ENCODE measurements around the gene MYO18A.

MYO18A gene

GRCh38 chr17:29045734-29046472 is 134.3 kb downstream of the MYO18A start:
- Histone ChIP-seq H3K4me3 (ENCODE audit: low read depth in 1 of 2, low read length in 2 of 2) (no peak overlapping the region), H3K27me3 (ENCODE audit: insufficient read depth, low read length, poor library complexity) (no peaks in the 10 kb centered on the region), H3K9ac (ENCODE audit: low read depth, low read length) (no peak overlapping the region), H2AFZ (ENCODE audit: low read depth, low read length) (no peak overlapping the region), H3K9me3 (ENCODE audit: insufficient read depth, low read length, severe bottlenecking) (no peaks in the 10 kb centered on the region), H3K79me2 (ENCODE audit: insufficient read depth, low read length) (no peaks in the 10 kb centered on the region), H3K4me2 (ENCODE audit: insufficient read depth, low read length) (no peak overlapping the region), H3K27ac (ENCODE audit: low read length) (no peak overlapping the region), H3K36me3 (ENCODE audit: insufficient read depth, low read length) (no peaks in the 10 kb centered on the region), H4K20me1 (ENCODE audit: insufficient read depth, low read length) (no peaks in the 10 kb centered on the region), H3K4me1 (ENCODE audit: insufficient read depth, low read length) (peaks cover 32% of the 10 kb centered on the region)
- DNase-seq (no peak), ATAC-seq (ENCODE audit: insufficient read depth, low read depth) (no peak)
- TF ChIP-seq EZH2 (IDR thresholded peaks at IDR 0.05; ENCODE audit: borderline replicate concordance, low read depth, low read length, severe bottlenecking) = no peak
- TF ChIP-seq, protein P1, sequence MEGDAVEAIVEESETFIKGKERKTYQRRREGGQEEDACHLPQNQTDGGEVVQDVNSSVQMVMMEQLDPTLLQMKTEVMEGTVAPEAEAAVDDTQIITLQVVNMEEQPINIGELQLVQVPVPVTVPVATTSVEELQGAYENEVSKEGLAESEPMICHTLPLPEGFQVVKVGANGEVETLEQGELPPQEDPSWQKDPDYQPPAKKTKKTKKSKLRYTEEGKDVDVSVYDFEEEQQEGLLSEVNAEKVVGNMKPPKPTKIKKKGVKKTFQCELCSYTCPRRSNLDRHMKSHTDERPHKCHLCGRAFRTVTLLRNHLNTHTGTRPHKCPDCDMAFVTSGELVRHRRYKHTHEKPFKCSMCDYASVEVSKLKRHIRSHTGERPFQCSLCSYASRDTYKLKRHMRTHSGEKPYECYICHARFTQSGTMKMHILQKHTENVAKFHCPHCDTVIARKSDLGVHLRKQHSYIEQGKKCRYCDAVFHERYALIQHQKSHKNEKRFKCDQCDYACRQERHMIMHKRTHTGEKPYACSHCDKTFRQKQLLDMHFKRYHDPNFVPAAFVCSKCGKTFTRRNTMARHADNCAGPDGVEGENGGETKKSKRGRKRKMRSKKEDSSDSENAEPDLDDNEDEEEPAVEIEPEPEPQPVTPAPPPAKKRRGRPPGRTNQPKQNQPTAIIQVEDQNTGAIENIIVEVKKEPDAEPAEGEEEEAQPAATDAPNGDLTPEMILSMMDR (IDR thresholded peaks at IDR 0.05; ENCODE audit: borderline replicate concordance, extremely low read depth, low read length, poor library complexity, severe bottlenecking) = no peak

GRCh38 chr17:29045026-29045425 is 135.2 kb downstream of the MYO18A start:
- Histone ChIP-seq H3K4me1 (ENCODE audit: insufficient read depth, low read length) (peaks cover 32% of the 10 kb centered on the region), H3K9ac (ENCODE audit: low read depth, low read length) (no peak overlapping the region), H3K79me2 (ENCODE audit: insufficient read depth, low read length) (no peaks in the 10 kb centered on the region), H2AFZ (ENCODE audit: low read depth, low read length) (no peak overlapping the region), H4K20me1 (ENCODE audit: insufficient read depth, low read length) (no peaks in the 10 kb centered on the region), H3K9me3 (ENCODE audit: insufficient read depth, low read length, severe bottlenecking) (no peaks in the 10 kb centered on the region), H3K4me3 (ENCODE audit: low read depth in 1 of 2, low read length in 2 of 2) (no peak overlapping the region), H3K27me3 (ENCODE audit: insufficient read depth, low read length, poor library complexity) (no peaks in the 10 kb centered on the region), H3K4me2 (ENCODE audit: insufficient read depth, low read length) (no peak overlapping the region), H3K36me3 (ENCODE audit: insufficient read depth, low read length) (no peaks in the 10 kb centered on the region), H3K27ac (ENCODE audit: low read length) (no peak overlapping the region)
- TF ChIP-seq, protein P1 (IDR thresholded peaks at IDR 0.05; ENCODE audit: borderline replicate concordance, extremely low read depth, low read length, poor library complexity, severe bottlenecking) = no peak
- no peak for TF ChIP-seq EZH2 (IDR thresholded peaks at IDR 0.05; ENCODE audit: borderline replicate concordance, low read depth, low read length, severe bottlenecking)
- ATAC-seq (ENCODE audit: insufficient read depth, low read depth) = no peak
- DNase-seq = no peak

- Histone ChIP-seq H3K9ac (ENCODE audit: low read depth, low read length) (no peak overlapping the region), H3K9me3 (ENCODE audit: insufficient read depth, low read length, severe bottlenecking) (no peaks in the 10 kb centered on the region), H3K79me2 (ENCODE audit: insufficient read depth, low read length) (no peaks in the 10 kb centered on the region), H3K27ac (ENCODE audit: low read length) (no peak overlapping the region), H3K4me1 (ENCODE audit: insufficient read depth, low read length) (peaks cover 21% of the 10 kb centered on the region), H3K4me2 (ENCODE audit: insufficient read depth, low read length) (no peak overlapping the region), H2AFZ (ENCODE audit: low read depth, low read length) (no peak overlapping the region), H4K20me1 (ENCODE audit: insufficient read depth, low read length) (no peaks in the 10 kb centered on the region), H3K4me3 (ENCODE audit: low read depth in 1 of 2, low read length in 2 of 2) (no peak overlapping the region), H3K27me3 (ENCODE audit: insufficient read depth, low read length, poor library complexity) (no peaks in the 10 kb centered on the region), H3K36me3 (ENCODE audit: insufficient read depth, low read length) (no peaks in the 10 kb centered on the region)
- TF ChIP-seq EZH2 (IDR thresholded peaks at IDR 0.05; ENCODE audit: borderline replicate concordance, low read depth, low read length, severe bottlenecking) = no peak
- TF ChIP-seq, protein P1 (IDR thresholded peaks at IDR 0.05; ENCODE audit: borderline replicate concordance, extremely low read depth, low read length, poor library complexity, severe bottlenecking) = no peak
- ATAC-seq (ENCODE audit: insufficient read depth, low read depth) (no peak), DNase-seq (no peak)
Measured at GRCh38 chr17:29043539-29044145, 136.6 kb downstream of the MYO18A start.

All from DND-41 (cell line).